Measurements from ENCODE around the gene CASP1.
"Not testable (repeated sequence)": the region's sequence is repeated elsewhere in the genome, so short reads cannot be mapped to it uniquely, and the experiment has no call there.

CASP1 gene

GRCh38 chr11:105069749-105070148 is 34.8 kb upstream of the CASP1 start:
- H3K9me3 ChIP-seq (ENCODE audit: control insufficient read depth, low read length); DNase-seq (ENCODE audit: low read depth); H3K9ac ChIP-seq (ENCODE audit: low read length): not testable (repeated sequence)

GRCh38 chr11:105063245-105063941 is 28.4 kb upstream of the CASP1 start:
- H3K4me1 ChIP-seq (ENCODE audit: control insufficient read depth, insufficient read depth, low read length); H3K36me3 ChIP-seq (ENCODE audit: control insufficient read depth, insufficient read depth, low read length, severe bottlenecking); DNase-seq (ENCODE audit: low read depth); H3K27me3 ChIP-seq (replicated peaks; ENCODE audit: control insufficient read depth, insufficient read depth, low read length); H3K9ac ChIP-seq (ENCODE audit: low read length); H3K9me3 ChIP-seq (ENCODE audit: control insufficient read depth, low read length): not testable (repeated sequence)
- peak overlapping the region; percentile 23 for H3K4me3 ChIP-seq (ENCODE audit: low read length)

More at GRCh38 chr11:105069749-105070148, 34.8 kb upstream of the CASP1 start:
- H3K4me1 ChIP-seq (ENCODE audit: control insufficient read depth, insufficient read depth, low read length); H3K36me3 ChIP-seq (ENCODE audit: control insufficient read depth, insufficient read depth, low read length, severe bottlenecking); H3K27me3 ChIP-seq (replicated peaks; ENCODE audit: control insufficient read depth, insufficient read depth, low read length); H3K4me3 ChIP-seq (ENCODE audit: low read length): not testable (repeated sequence)

GRCh38 chr11:105057432-105057831 is 22.5 kb upstream of the CASP1 start:
- H3K36me3 ChIP-seq (ENCODE audit: control insufficient read depth, insufficient read depth, low read length, severe bottlenecking), result no peaks in the 10 kb centered on the region
- H3K27me3 ChIP-seq (replicated peaks; ENCODE audit: control insufficient read depth, insufficient read depth, low read length), result no peaks in the 10 kb centered on the region
- no peak for DNase-seq (ENCODE audit: low read depth)
- no peaks in the 10 kb centered on the region for H3K9me3 ChIP-seq (ENCODE audit: control insufficient read depth, low read length)
- no peak overlapping the region for H3K9ac ChIP-seq (ENCODE audit: low read length)
- H3K4me1 ChIP-seq (ENCODE audit: control insufficient read depth, insufficient read depth, low read length), result peaks cover 8% of the 10 kb centered on the region
- H3K4me3 ChIP-seq (ENCODE audit: low read length), result no peak overlapping the region

GRCh38 chr11:105056446-105056845 is 21.5 kb upstream of the CASP1 start:
- Histone ChIP-seq H3K4me1 (ENCODE audit: control insufficient read depth, insufficient read depth, low read length) (peaks cover 8% of the 10 kb centered on the region), H3K9ac (ENCODE audit: low read length) (no peak overlapping the region), H3K27me3 (replicated peaks; ENCODE audit: control insufficient read depth, insufficient read depth, low read length) (no peaks in the 10 kb centered on the region), H3K4me3 (ENCODE audit: low read length) (no peak overlapping the region), H3K36me3 (ENCODE audit: control insufficient read depth, insufficient read depth, low read length, severe bottlenecking) (no peaks in the 10 kb centered on the region), H3K9me3 (ENCODE audit: control insufficient read depth, low read length) (no peaks in the 10 kb centered on the region)
- no peak for DNase-seq (ENCODE audit: low read depth)

- Histone ChIP-seq H3K9ac (ENCODE audit: low read length) (no peak overlapping the region), H3K4me1 (ENCODE audit: control insufficient read depth, insufficient read depth, low read length) (peaks cover 8% of the 10 kb centered on the region), H3K27me3 (replicated peaks; ENCODE audit: control insufficient read depth, insufficient read depth, low read length) (no peaks in the 10 kb centered on the region), H3K4me3 (ENCODE audit: low read length) (no peak overlapping the region), H3K9me3 (ENCODE audit: control insufficient read depth, low read length) (no peaks in the 10 kb centered on the region), H3K36me3 (ENCODE audit: control insufficient read depth, insufficient read depth, low read length, severe bottlenecking) (no peaks in the 10 kb centered on the region)
- no peak for DNase-seq (ENCODE audit: low read depth)
Measured at GRCh38 chr11:105054723-105055493, 20.0 kb upstream of the CASP1 start.

GRCh38 chr11:105052487-105052886 is 17.5 kb upstream of the CASP1 start:
- peaks cover 5% of the 10 kb centered on the region for H3K4me1 ChIP-seq (ENCODE audit: control insufficient read depth, insufficient read depth, low read length)
- H3K9ac ChIP-seq (ENCODE audit: low read length), result no peak overlapping the region
- H3K4me3 ChIP-seq (ENCODE audit: low read length), result no peak overlapping the region
- H3K9me3 ChIP-seq (ENCODE audit: control insufficient read depth, low read length), result no peaks in the 10 kb centered on the region
- no peak for DNase-seq (ENCODE audit: low read depth)
- H3K27me3 ChIP-seq (replicated peaks; ENCODE audit: control insufficient read depth, insufficient read depth, low read length), result no peaks in the 10 kb centered on the region
- no peaks in the 10 kb centered on the region for H3K36me3 ChIP-seq (ENCODE audit: control insufficient read depth, insufficient read depth, low read length, severe bottlenecking)

- Histone ChIP-seq H3K4me3 (ENCODE audit: low read length) (no peak overlapping the region), H3K9ac (ENCODE audit: low read length) (no peak overlapping the region), H3K9me3 (ENCODE audit: control insufficient read depth, low read length) (no peaks in the 10 kb centered on the region), H3K27me3 (replicated peaks; ENCODE audit: control insufficient read depth, insufficient read depth, low read length) (no peaks in the 10 kb centered on the region), H3K36me3 (ENCODE audit: control insufficient read depth, insufficient read depth, low read length, severe bottlenecking) (no peaks in the 10 kb centered on the region), H3K4me1 (ENCODE audit: control insufficient read depth, insufficient read depth, low read length) (peaks cover 9% of the 10 kb centered on the region)
- DNase-seq (ENCODE audit: low read depth), result no peak
Measured at GRCh38 chr11:105051559-105051958, 16.6 kb upstream of the CASP1 start.

- H3K9me3 ChIP-seq (ENCODE audit: control insufficient read depth, low read length), result no peaks in the 10 kb centered on the region
- no peaks in the 10 kb centered on the region for H3K36me3 ChIP-seq (ENCODE audit: control insufficient read depth, insufficient read depth, low read length, severe bottlenecking)
- DNase-seq (ENCODE audit: low read depth), result no peak
- no peak overlapping the region for H3K9ac ChIP-seq (ENCODE audit: low read length)
- no peaks in the 10 kb centered on the region for H3K27me3 ChIP-seq (replicated peaks; ENCODE audit: control insufficient read depth, insufficient read depth, low read length)
- no peak overlapping the region for H3K4me3 ChIP-seq (ENCODE audit: low read length)
- H3K4me1 ChIP-seq (ENCODE audit: control insufficient read depth, insufficient read depth, low read length), result peaks cover 26% of the 10 kb centered on the region
Measured at GRCh38 chr11:105049481-105049880, 14.5 kb upstream of the CASP1 start.

- Histone ChIP-seq H3K9ac (ENCODE audit: low read length) (no peak overlapping the region), H3K9me3 (ENCODE audit: control insufficient read depth, low read length) (no peaks in the 10 kb centered on the region), H3K36me3 (ENCODE audit: control insufficient read depth, insufficient read depth, low read length, severe bottlenecking) (no peaks in the 10 kb centered on the region), H3K4me1 (ENCODE audit: control insufficient read depth, insufficient read depth, low read length) (peaks cover 26% of the 10 kb centered on the region), H3K27me3 (replicated peaks; ENCODE audit: control insufficient read depth, insufficient read depth, low read length) (no peaks in the 10 kb centered on the region), H3K4me3 (ENCODE audit: low read length) (peak overlapping the region; percentile 45)
- DNase-seq (ENCODE audit: low read depth), result peak; percentile 97
Measured at GRCh38 chr11:105046898-105047579, 12.1 kb upstream of the CASP1 start.

- no peaks in the 10 kb centered on the region for H3K27me3 ChIP-seq (replicated peaks; ENCODE audit: control insufficient read depth, insufficient read depth, low read length)
- no peaks in the 10 kb centered on the region for H3K36me3 ChIP-seq (ENCODE audit: control insufficient read depth, insufficient read depth, low read length, severe bottlenecking)
- H3K4me1 ChIP-seq (ENCODE audit: control insufficient read depth, insufficient read depth, low read length), result peaks cover 26% of the 10 kb centered on the region
- peak overlapping the region; percentile 72 for H3K4me3 ChIP-seq (ENCODE audit: low read length)
- H3K9me3 ChIP-seq (ENCODE audit: control insufficient read depth, low read length), result no peaks in the 10 kb centered on the region
- no peak for DNase-seq (ENCODE audit: low read depth)
- peak overlapping the region; percentile 47 for H3K9ac ChIP-seq (ENCODE audit: low read length)
Measured at GRCh38 chr11:105045676-105046296, 10.8 kb upstream of the CASP1 start.

All from adipocyte (in vitro differentiated cells).